Natural killer cell (primary cell): ENCODE data around the gene UIMC1. TPM values are rescaled to one million over a fixed set of nuclear protein-coding genes. Genes with fewer than 3 reads are reported as not detected.

ENCODE experiments used
- ATAC-seq, 3 donors: fragments of 150-1000 bp in 2 of 3; fragments of 200-7000 bp in 1 of 3; cut with Tn5 transposase; 1 replicate in 1 of 3; 2 replicates in 2 of 3; pipeline ENCODE4 v1.10.0; 2021; ENCODE audit warnings: mild to moderate bottlenecking in 2 of 3, moderate library complexity in 2 of 3
- DNase-seq, 2 donors: peaks; one replicate each; pipeline versions ENCODE4 v3.0.0 to v3.0.0-alpha.2; 2013 to 2021; ENCODE audit warnings: mixed read lengths in 1 of 2
- H3K27ac ChIP-seq: one replicate; pipeline ENCODE4 v1.5.1; 2013; ENCODE audit warnings: mild to moderate bottlenecking, low read length
- H3K27me3 ChIP-seq: one replicate; pipeline ENCODE4 v1.6.1; 2013; ENCODE audit warnings: low read length; ENCODE audit not compliant: control insufficient read depth, insufficient read depth
- H3K36me3 ChIP-seq: one replicate; pipeline ENCODE4 v1.6.1; 2013; ENCODE audit warnings: low read length; ENCODE audit not compliant: control insufficient read depth, insufficient read depth
- H3K4me1 ChIP-seq: one replicate; pipeline ENCODE4 v1.6.1; 2013; ENCODE audit warnings: low read length; ENCODE audit not compliant: control insufficient read depth, insufficient read depth
- H3K4me3 ChIP-seq: one replicate; pipeline ENCODE4 v1.5.1; 2013; ENCODE audit warnings: low read length
- H3K9me3 ChIP-seq: one replicate; pipeline ENCODE4 v1.6.1; 2013; ENCODE audit warnings: low read length; ENCODE audit not compliant: control insufficient read depth, insufficient read depth
- H3K27ac Mint-ChIP-seq, 2 donors: one replicate each; pipeline ENCODE4 v1.8.0; 2022; ENCODE audit warnings: mild to moderate bottlenecking in 2 of 2, mixed read lengths in 2 of 2, moderate library complexity in 1 of 2
- H3K27me3 Mint-ChIP-seq, 2 donors: one replicate each; pipeline ENCODE4 v1.8.0; 2022; ENCODE audit warnings: low read depth in 2 of 2, mixed read lengths in 2 of 2
- H3K36me3 Mint-ChIP-seq: one replicate; pipeline ENCODE4 v1.8.0; 2022; ENCODE audit warnings: mixed read lengths
- H3K4me1 Mint-ChIP-seq, 2 donors: one replicate each; pipeline ENCODE4 v1.8.0; 2022; ENCODE audit warnings: mixed read lengths in 2 of 2
- H3K4me3 Mint-ChIP-seq: one replicate; pipeline ENCODE4 v1.8.0; 2022; ENCODE audit warnings: mild to moderate bottlenecking, moderate library complexity, mixed read lengths
- H3K9me3 Mint-ChIP-seq, 2 donors: one replicate each; pipeline ENCODE4 v1.8.0; 2022; ENCODE audit warnings: mixed read lengths in 2 of 2
- CTCF ChIP-seq: fragments of 200-600 bp; IDR thresholded peaks from one replicate; pipeline ENCODE4 v1.8.0; 2022; ENCODE audit warnings: antibody characterized with exemption
- WGBS: methylation state at CpG from one replicate; pipeline ENCODE4 v1.1.7; 2013; ENCODE audit warnings: missing lambda C conversion rate; ENCODE audit not compliant: insufficient coverage; 5-methylcytosine and 5-hydroxymethylcytosine counted together
- intact Hi-C: fragments of 100-400 bp; cut with micrococcal nuclease; formaldehyde crosslinking; loops from one replicate; pipeline ENCODE4 v1.14.2; 2022
- total RNA-seq, 4 donors: library from RNA; stranded (reverse); fragments of 120-200 nt in 1 of 4; gene quantifications; one replicate each; pipeline versions ENCODE4 v1.2.3 to v1.2.4, GENCODE V29; 2013 to 2022

UIMC1 gene
- total RNA-seq, 3 donors from 2014 or later (not counting 1 experiment from before 2014, with no cell fraction given): 55.1 to 75.7 (median 57.3) TPM

GRCh38 chr5:176908675-176909368 is 97.8 kb downstream of the UIMC1 start:
- Mint-ChIP-seq H3K4me1 (peaks cover 0 to 8% of the 10 kb centered on the region in 2 donors), H3K36me3 (peaks cover 55% of the 10 kb centered on the region), H3K4me3 (no peak overlapping the region), H3K9me3 (no peaks in the 10 kb centered on the region), H3K27ac (peak overlapping the region in 1 of 2 donors; percentile 41), H3K27me3 (no peaks in the 10 kb centered on the region)
- DNase-seq: no peak
- intact Hi-C loops: no loop called here
- Histone ChIP-seq H3K27me3 (no peaks in the 10 kb centered on the region), H3K4me1 (no peaks in the 10 kb centered on the region), H3K9me3 (no peaks in the 10 kb centered on the region), H3K4me3 (no peak overlapping the region), H3K36me3 (peaks cover 63% of the 10 kb centered on the region), H3K27ac (no peak overlapping the region)
- TF ChIP-seq CTCF: no peak
- 93% methylated on average over 3 of the region's 5 CpGs for WGBS
- ATAC-seq: no peak

DNA sequence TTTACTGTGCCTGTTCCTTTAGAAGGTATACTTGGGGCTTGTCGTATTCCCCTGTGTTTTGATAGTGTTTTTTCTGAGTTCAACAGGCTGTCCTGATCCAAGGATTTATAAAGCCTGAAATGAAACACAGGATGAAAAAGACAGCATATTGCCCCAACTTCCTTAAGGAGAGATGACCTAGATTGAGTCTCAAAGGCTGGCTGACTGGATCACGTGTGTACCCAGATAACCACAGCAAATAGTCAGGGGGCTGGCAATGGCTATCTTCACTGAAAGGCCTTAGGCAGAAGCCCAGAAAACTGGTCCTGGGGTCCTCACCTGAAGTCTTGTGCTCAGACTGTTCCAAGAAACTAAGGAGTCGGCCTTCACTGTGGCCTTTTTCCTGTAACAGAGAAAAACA is 99.8 kb downstream of the UIMC1 start:
- no peak overlapping the region for H3K4me3 ChIP-seq
- H3K27ac ChIP-seq: no peak overlapping the region
- Mint-ChIP-seq H3K4me3 (no peak overlapping the region), H3K9me3 (no peaks in the 10 kb centered on the region), H3K27me3 (no peaks in the 10 kb centered on the region), H3K27ac (no peak overlapping the region), H3K4me1 (peaks cover 0 to 2% of the 10 kb centered on the region in 2 donors), H3K36me3 (peaks cover 62% of the 10 kb centered on the region)
- H3K36me3 ChIP-seq: peaks cover 75% of the 10 kb centered on the region
- DNase-seq: no peak
- no peak for TF ChIP-seq CTCF
- 93% methylated on average over 3 of the region's 3 CpGs for WGBS
- H3K9me3 ChIP-seq: no peaks in the 10 kb centered on the region
- H3K27me3 ChIP-seq: no peaks in the 10 kb centered on the region
- intact Hi-C loops: no loop called here
- no peaks in the 10 kb centered on the region for H3K4me1 ChIP-seq
- no peak for ATAC-seq

GRCh38 chr5:176906126-176906525 is 100.5 kb downstream of the UIMC1 start:
- no peak overlapping the region for H3K4me3 Mint-ChIP-seq
- H3K36me3 Mint-ChIP-seq: peaks cover 62% of the 10 kb centered on the region
- Histone ChIP-seq H3K27me3 (no peaks in the 10 kb centered on the region), H3K4me3 (no peak overlapping the region), H3K9me3 (no peaks in the 10 kb centered on the region), H3K4me1 (no peaks in the 10 kb centered on the region), H3K36me3 (peaks cover 75% of the 10 kb centered on the region), H3K27ac (no peak overlapping the region)
- H3K9me3 Mint-ChIP-seq: no peaks in the 10 kb centered on the region
- H3K4me1 Mint-ChIP-seq: peaks cover 0 to 4% of the 10 kb centered on the region in 2 donors
- H3K27ac Mint-ChIP-seq: no peak overlapping the region
- ATAC-seq: no peak
- no peak for TF ChIP-seq CTCF
- DNase-seq: no peak
- H3K27me3 Mint-ChIP-seq: no peaks in the 10 kb centered on the region
- intact Hi-C loops: no loop called here
- 100% methylated on average over 1 of the region's 1 CpG for WGBS

DNA sequence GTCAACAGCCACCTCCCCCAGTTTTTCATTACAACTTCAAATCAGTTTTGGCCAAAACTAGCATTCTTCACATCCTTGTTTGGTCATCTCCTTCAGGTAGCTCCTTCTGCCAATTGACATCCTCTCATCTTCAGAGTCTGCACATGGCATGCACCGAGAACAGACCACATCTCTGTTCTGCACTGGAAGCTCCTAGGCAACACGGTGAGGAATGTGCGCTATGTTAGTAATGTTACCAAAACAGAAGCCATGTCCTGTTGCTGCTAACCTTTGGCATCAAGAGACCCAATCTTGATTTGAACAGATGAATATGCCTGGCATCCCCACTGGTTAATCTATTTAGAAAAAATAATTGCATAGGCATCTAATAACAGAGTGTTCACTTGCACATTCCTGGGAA is 102.3 kb downstream of the UIMC1 start:
- peaks cover 14% of the 10 kb centered on the region for H3K4me1 ChIP-seq
- no peak overlapping the region for H3K4me3 ChIP-seq
- ATAC-seq (no peak), DNase-seq (no peak)
- Mint-ChIP-seq H3K27ac (peak overlapping the region in 1 of 2 donors; percentile 17), H3K4me3 (no peak overlapping the region), H3K27me3 (no peaks in the 10 kb centered on the region), H3K4me1 (peaks cover 7 to 11% of the 10 kb centered on the region in 2 donors), H3K9me3 (no peaks in the 10 kb centered on the region), H3K36me3 (peaks cover 54% of the 10 kb centered on the region)
- peaks cover 65% of the 10 kb centered on the region for H3K36me3 ChIP-seq
- H3K9me3 ChIP-seq: no peaks in the 10 kb centered on the region
- 98% methylated on average over 3 of the region's 3 CpGs for WGBS
- no peaks in the 10 kb centered on the region for H3K27me3 ChIP-seq
- H3K27ac ChIP-seq: no peak overlapping the region
- intact Hi-C loops: no loop called here
- TF ChIP-seq CTCF: no peak
